BLaER1 treated with 17β-estradiol and CSF1 and Interleukin-3, amounts not matched to agents 10 nM and 100 nM (cell line): ENCODE data around the gene UGT1A1.
A peak's percentile ranks its signal among the peaks of the same experiment; 100 is the strongest.

Source experiments
- H3K27ac ChIP-seq, 11 experiments: shearing (Covaris generic); formaldehyde crosslinking; 2 replicates each; pipeline ENCODE4 v1.8.1; 2022
- H3K27me3 ChIP-seq, 11 experiments: shearing (Covaris generic); formaldehyde crosslinking; 2 replicates each; pipeline ENCODE4 v1.8.1; 2022
- H3K36me3 ChIP-seq, 11 experiments: shearing (Covaris generic); formaldehyde crosslinking; 2 replicates each; pipeline ENCODE4 v1.8.1; 2022
- H3K4me1 ChIP-seq, 10 experiments: shearing (Covaris generic); formaldehyde crosslinking; 2 replicates each; pipeline ENCODE4 v1.8.1; 2022
- H3K4me2 ChIP-seq, 11 experiments: shearing (Covaris generic); formaldehyde crosslinking; 2 replicates each; pipeline ENCODE4 v1.8.1; 2022
- H3K4me3 ChIP-seq, 10 experiments: shearing (Covaris generic); formaldehyde crosslinking; 2 replicates each; pipeline ENCODE4 v1.8.1; 2022
- H3K9ac ChIP-seq, 11 experiments: shearing (Covaris generic); formaldehyde crosslinking; 2 replicates each; pipeline ENCODE4 v1.8.1; 2022
- H3K9me3 ChIP-seq, 11 experiments: shearing (Covaris generic); formaldehyde crosslinking; replicated peaks in 1 of 11; 2 replicates each; pipeline ENCODE4 v1.8.1; 2022
- H4K20me1 ChIP-seq, 11 experiments: shearing (Covaris generic); formaldehyde crosslinking; 2 replicates each; pipeline ENCODE4 v1.8.1; 2022
- Cebpa-rat ChIP-seq, 11 experiments: shearing (Covaris generic); IDR thresholded peaks; 2 replicates each; pipeline ENCODE4 v1.8.1; 2022

The UGT1A1 gene

GRCh38 chr2:233756429-233757081 is 3.5 kb upstream of the UGT1A1 start:
- Histone ChIP-seq H3K4me1 (no peaks in the 10 kb centered on the region), H3K27me3 (no peaks in the 10 kb centered on the region), H3K9me3 (peaks cover 17 to 32% (median 27%) of the 10 kb centered on the region in 11 experiments), H3K27ac (no peak overlapping the region), H4K20me1 (no peaks in the 10 kb centered on the region), H3K9ac (no peak overlapping the region), H3K4me2 (no peak overlapping the region), H3K4me3 (no peak overlapping the region), H3K36me3 (no peaks in the 10 kb centered on the region)
- no peak for TF ChIP-seq Cebpa-rat (IDR thresholded peaks at IDR 0.05)

- Histone ChIP-seq H4K20me1 (no peaks in the 10 kb centered on the region), H3K36me3 (no peaks in the 10 kb centered on the region), H3K9me3 (peaks cover 6 to 16% (median 12%) of the 10 kb centered on the region in 11 experiments; a peak in 18 of 22 replicates), H3K4me3 (no peak overlapping the region), H3K27ac (no peak overlapping the region), H3K4me2 (no peak overlapping the region), H3K27me3 (no peaks in the 10 kb centered on the region), H3K9ac (no peak overlapping the region), H3K4me1 (no peaks in the 10 kb centered on the region)
- no peak for TF ChIP-seq Cebpa-rat (IDR thresholded peaks at IDR 0.05)
These were observed 1.9 kb upstream of the UGT1A1 start for GRCh38 chr2:233758141-233758540.

GRCh38 chr2:233758849-233759248 is 1.2 kb upstream of the UGT1A1 start:
- Histone ChIP-seq H3K4me1 (peaks cover 0 to 6% (median 0%) of the 10 kb centered on the region in 10 experiments; a peak in 7 of 20 replicates), H3K9ac (no peak overlapping the region), H4K20me1 (no peaks in the 10 kb centered on the region), H3K36me3 (no peaks in the 10 kb centered on the region), H3K27me3 (no peaks in the 10 kb centered on the region), H3K27ac (no peak overlapping the region), H3K4me3 (no peak overlapping the region), H3K4me2 (no peak overlapping the region), H3K9me3 (peaks cover 5 to 12% (median 7%) of the 10 kb centered on the region in 11 experiments; a peak in 17 of 22 replicates)
- no peak for TF ChIP-seq Cebpa-rat (IDR thresholded peaks at IDR 0.05)

- Histone ChIP-seq H3K27ac (no peak overlapping the region), H3K9me3 (peaks cover 0 to 7% (median 0%) of the 10 kb centered on the region in 11 experiments; a peak in 4 of 22 replicates), H3K4me2 (no peak overlapping the region), H3K9ac (no peak overlapping the region), H3K4me1 (peaks cover 0 to 19% (median 0%) of the 10 kb centered on the region in 10 experiments; a peak in 8 of 20 replicates), H3K36me3 (no peaks in the 10 kb centered on the region), H3K27me3 (no peaks in the 10 kb centered on the region), H3K4me3 (no peak overlapping the region), H4K20me1 (no peaks in the 10 kb centered on the region)
- TF ChIP-seq Cebpa-rat (IDR thresholded peaks at IDR 0.05), result no peak
These were observed 1.1 kb downstream of the UGT1A1 start for GRCh38 chr2:233761040-233761769.

GRCh38 chr2:233764264-233764663 is 4.2 kb downstream of the UGT1A1 start:
- H4K20me1 ChIP-seq, result no peaks in the 10 kb centered on the region
- no peak overlapping the region for H3K9ac ChIP-seq
- H3K27me3 ChIP-seq, result no peaks in the 10 kb centered on the region
- H3K36me3 ChIP-seq, result no peaks in the 10 kb centered on the region
- H3K27ac ChIP-seq, result peak overlapping the region in 2 of 11 experiments; percentile 7 to 10; a peak in 1 of 22 replicates
- peaks cover 0 to 4% (median 0%) of the 10 kb centered on the region in 11 experiments; a peak in 2 of 22 replicates for H3K9me3 ChIP-seq
- H3K4me3 ChIP-seq, result no peak overlapping the region
- peak overlapping the region in 4 of 11 experiments; percentile 38 to 72 (median 64); a peak in 7 of 22 replicates for H3K4me2 ChIP-seq
- H3K4me1 ChIP-seq, result peaks cover 0 to 26% (median 0%) of the 10 kb centered on the region in 10 experiments; a peak in 8 of 20 replicates
- no peak for TF ChIP-seq Cebpa-rat (IDR thresholded peaks at IDR 0.05)

- no peak overlapping the region for H3K9ac ChIP-seq
These were observed 4.7 kb downstream of the UGT1A1 start for GRCh38 chr2:233764761-233765160.

GRCh38 chr2:233766416-233766815 is 6.3 kb downstream of the UGT1A1 start:
- Histone ChIP-seq H3K27me3 (no peaks in the 10 kb centered on the region), H3K9ac (no peak overlapping the region), H3K36me3 (no peaks in the 10 kb centered on the region), H3K4me2 (no peak overlapping the region; a peak in 1 of 22 replicates), H4K20me1 (no peaks in the 10 kb centered on the region), H3K27ac (no peak overlapping the region), H3K4me3 (no peak overlapping the region), H3K4me1 (peaks cover 0 to 26% (median 0%) of the 10 kb centered on the region in 10 experiments; a peak in 8 of 20 replicates), H3K9me3 (0 out of 22 replicates have a peak, but pooled peaks cover 0 to 4% (median 0%) of the 10 kb centered on the region in 11 experiments)
- no peak for TF ChIP-seq Cebpa-rat (IDR thresholded peaks at IDR 0.05)

More at GRCh38 chr2:233764761-233765160, 4.7 kb downstream of the UGT1A1 start:
- Histone ChIP-seq H3K27me3 (no peaks in the 10 kb centered on the region), H3K4me3 (no peak overlapping the region), H3K9me3 (0 out of 22 replicates have a peak, but pooled peaks cover 0 to 4% (median 0%) of the 10 kb centered on the region in 11 experiments), H4K20me1 (no peaks in the 10 kb centered on the region), H3K4me1 (peaks cover 0 to 26% (median 0%) of the 10 kb centered on the region in 10 experiments; a peak in 8 of 20 replicates), H3K4me2 (peak overlapping the region in 4 of 11 experiments; percentile 38 to 72 (median 64); a peak in 7 of 22 replicates), H3K27ac (peak overlapping the region in 2 of 11 experiments; percentile 7 to 10; a peak in 1 of 22 replicates), H3K36me3 (no peaks in the 10 kb centered on the region)
- TF ChIP-seq Cebpa-rat (IDR thresholded peaks at IDR 0.05), result no peak

GRCh38 chr2:233768076-233768475 is 8.0 kb downstream of the UGT1A1 start:
- no peak overlapping the region for H3K4me3 ChIP-seq
- peaks cover 0 to 26% (median 0%) of the 10 kb centered on the region in 10 experiments; a peak in 8 of 20 replicates for H3K4me1 ChIP-seq
- H3K27ac ChIP-seq, result no peak overlapping the region
- H3K4me2 ChIP-seq, result no peak overlapping the region
- TF ChIP-seq Cebpa-rat (IDR thresholded peaks at IDR 0.05), result no peak
- no peaks in the 10 kb centered on the region for H3K36me3 ChIP-seq
- H3K9me3 ChIP-seq, result 0 out of 22 replicates have a peak, but pooled peaks cover 0 to 4% (median 0%) of the 10 kb centered on the region in 11 experiments
- no peaks in the 10 kb centered on the region for H3K27me3 ChIP-seq
- H3K9ac ChIP-seq, result no peak overlapping the region
- no peaks in the 10 kb centered on the region for H4K20me1 ChIP-seq

GRCh38 chr2:233769260-233769659 is 9.2 kb downstream of the UGT1A1 start:
- H3K27me3 ChIP-seq, result no peaks in the 10 kb centered on the region
- H3K36me3 ChIP-seq, result no peaks in the 10 kb centered on the region
- H3K4me2 ChIP-seq, result no peak overlapping the region
- H3K27ac ChIP-seq, result no peak overlapping the region
- 0 out of 22 replicates have a peak, but pooled peaks cover 0 to 4% (median 0%) of the 10 kb centered on the region in 11 experiments for H3K9me3 ChIP-seq
- H3K4me1 ChIP-seq, result peaks cover 0 to 17% (median 0%) of the 10 kb centered on the region in 10 experiments; a peak in 8 of 20 replicates
- no peak overlapping the region for H3K9ac ChIP-seq
- TF ChIP-seq Cebpa-rat (IDR thresholded peaks at IDR 0.05), result no peak
- H3K4me3 ChIP-seq, result no peak overlapping the region
- H4K20me1 ChIP-seq, result no peaks in the 10 kb centered on the region
